SU-DHL-6 (cell line): Measurements from ENCODE around the gene MSH3.

Experiments
- EZH2phosphoT487 ChIP-seq: fragments of 200-600 bp; sonication (generic), shearing (Covaris generic); conservative IDR thresholded peaks from 2 replicates; pipeline ENCODE4 v1.6.1; 2018; ENCODE audit warnings: mild to moderate bottlenecking, antibody characterized with exemption, low read length, moderate library complexity, mixed read lengths
- TF ChIP-seq, protein P1 (sequence below): fragments of 200-600 bp; sonication (generic); IDR thresholded peaks from one replicate; pipeline ENCODE4 v1.5.1; 2017; ENCODE audit warnings: antibody characterized with exemption, mild to moderate bottlenecking, low read length, moderate library complexity; ENCODE audit not compliant: insufficient read depth, poor library complexity, severe bottlenecking

DNA sequence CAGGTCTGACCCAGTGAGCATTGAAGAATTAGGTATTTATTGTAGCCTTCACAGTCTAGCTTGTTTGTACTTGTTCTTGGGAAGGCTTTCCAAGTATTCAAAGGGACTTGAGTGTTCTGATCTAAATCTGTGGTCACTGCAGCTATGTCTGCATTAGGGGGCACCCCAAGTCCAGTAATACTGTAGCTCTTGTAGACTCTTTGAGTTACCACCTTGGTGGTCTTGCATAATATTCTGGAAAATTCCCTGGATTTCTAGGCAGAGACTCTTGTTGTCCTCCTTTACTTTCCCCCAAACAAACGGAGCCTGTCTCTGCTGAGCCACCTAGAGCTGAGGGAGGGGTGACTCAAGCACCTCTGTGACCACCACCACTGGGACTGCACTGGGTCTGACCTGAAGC is 149.9 kb downstream of the MSH3 start:
- TF ChIP-seq, protein P1, sequence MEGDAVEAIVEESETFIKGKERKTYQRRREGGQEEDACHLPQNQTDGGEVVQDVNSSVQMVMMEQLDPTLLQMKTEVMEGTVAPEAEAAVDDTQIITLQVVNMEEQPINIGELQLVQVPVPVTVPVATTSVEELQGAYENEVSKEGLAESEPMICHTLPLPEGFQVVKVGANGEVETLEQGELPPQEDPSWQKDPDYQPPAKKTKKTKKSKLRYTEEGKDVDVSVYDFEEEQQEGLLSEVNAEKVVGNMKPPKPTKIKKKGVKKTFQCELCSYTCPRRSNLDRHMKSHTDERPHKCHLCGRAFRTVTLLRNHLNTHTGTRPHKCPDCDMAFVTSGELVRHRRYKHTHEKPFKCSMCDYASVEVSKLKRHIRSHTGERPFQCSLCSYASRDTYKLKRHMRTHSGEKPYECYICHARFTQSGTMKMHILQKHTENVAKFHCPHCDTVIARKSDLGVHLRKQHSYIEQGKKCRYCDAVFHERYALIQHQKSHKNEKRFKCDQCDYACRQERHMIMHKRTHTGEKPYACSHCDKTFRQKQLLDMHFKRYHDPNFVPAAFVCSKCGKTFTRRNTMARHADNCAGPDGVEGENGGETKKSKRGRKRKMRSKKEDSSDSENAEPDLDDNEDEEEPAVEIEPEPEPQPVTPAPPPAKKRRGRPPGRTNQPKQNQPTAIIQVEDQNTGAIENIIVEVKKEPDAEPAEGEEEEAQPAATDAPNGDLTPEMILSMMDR = no peak
- TF ChIP-seq EZH2phosphoT487 = no peak
